Measurements from ENCODE around the gene UBA52.

GRCh38 chr19:18558202-18558555, 13.5 kb upstream of the UBA52 start:
- no peak for TF ChIP-seq CTCF (IDR thresholded peaks at IDR 0.05; ENCODE audit: insufficient read depth, low read length, poor library complexity, severe bottlenecking)
- TF ChIP-seq EZH2phosphoT487 (conservative IDR thresholded peaks at IDR 0.05; ENCODE audit: low read length): no peak
